ENCODE data around the gene MATN1. TPM values are rescaled to one million over a fixed set of nuclear protein-coding genes. Genes with fewer than 3 reads are reported as not detected.

The MATN1 gene
- total RNA-seq, 1 donor from 2014 or later = not detected

DNA sequence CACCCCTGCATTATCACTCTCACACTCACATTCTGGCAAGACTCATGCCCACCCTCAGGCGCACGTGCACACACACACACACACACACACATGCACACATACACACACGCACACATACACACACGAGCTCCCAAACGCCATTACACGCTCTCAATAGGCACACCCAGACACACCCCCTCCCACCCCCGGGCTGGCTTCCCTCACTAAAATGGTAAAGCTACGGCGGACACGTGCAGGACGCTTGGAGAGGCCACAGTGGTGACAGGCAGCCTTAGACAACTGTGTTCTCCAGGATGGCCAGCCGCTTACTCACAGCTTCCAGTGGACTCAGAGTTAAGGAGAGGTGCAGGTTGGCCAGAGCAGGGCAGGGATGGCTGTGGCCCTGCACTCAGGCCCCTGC, 10.1 kb downstream of the MATN1 start:
- Histone ChIP-seq H3K27ac (no peak overlapping the region), H3K4me1 (no peaks in the 10 kb centered on the region), H3K36me3 (no peaks in the 10 kb centered on the region), H3K9me3 (peaks cover 7% of the 10 kb centered on the region), H3K4me3 (no peak overlapping the region), H3K27me3 (ENCODE audit: low read depth) (peaks cover 9% of the 10 kb centered on the region)
- ATAC-seq (no peak), DNase-seq (no peak)
- intact Hi-C loops (cut with DNase I) = no loop called here
- TF ChIP-seq CTCF (IDR thresholded peaks at IDR 0.05) = no peak

DNA sequence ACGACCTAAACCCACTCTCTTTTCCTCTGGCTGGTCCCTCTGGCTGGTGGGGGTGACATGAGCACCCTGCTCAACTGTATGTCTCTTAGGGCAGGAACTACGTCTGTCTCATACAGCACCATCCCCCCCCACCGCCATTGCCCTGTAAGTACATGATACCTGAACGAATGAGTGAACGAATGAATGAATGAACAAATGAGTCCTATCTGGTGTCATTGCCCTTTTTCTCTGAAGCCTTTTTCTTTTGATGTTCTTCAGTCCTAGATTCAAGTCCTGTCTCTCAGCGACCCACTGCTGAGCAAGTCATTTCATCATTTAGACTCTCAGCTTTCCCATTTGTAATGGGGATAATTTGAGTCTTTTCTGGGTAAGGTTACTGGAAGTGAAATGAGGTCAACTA, 10.8 kb downstream of the MATN1 start:
- no peak for ATAC-seq
- H3K4me3 ChIP-seq = no peak overlapping the region
- no peak for TF ChIP-seq CTCF (IDR thresholded peaks at IDR 0.05)
- intact Hi-C loops (cut with DNase I) = no loop called here
- no peaks in the 10 kb centered on the region for H3K36me3 ChIP-seq
- H3K4me1 ChIP-seq = no peaks in the 10 kb centered on the region
- DNase-seq = no peak
- H3K27me3 ChIP-seq (ENCODE audit: low read depth) = peaks cover 14% of the 10 kb centered on the region
- H3K27ac ChIP-seq = no peak overlapping the region
- H3K9me3 ChIP-seq = peaks cover 7% of the 10 kb centered on the region

- no peak for ATAC-seq
- Histone ChIP-seq H3K4me1 (no peaks in the 10 kb centered on the region), H3K27me3 (ENCODE audit: low read depth) (peaks cover 14% of the 10 kb centered on the region), H3K4me3 (no peak overlapping the region), H3K27ac (no peak overlapping the region), H3K36me3 (no peaks in the 10 kb centered on the region), H3K9me3 (peaks cover 4% of the 10 kb centered on the region)
- intact Hi-C loops (cut with DNase I) = no loop called here
- no peak for DNase-seq
- no peak for TF ChIP-seq CTCF (IDR thresholded peaks at IDR 0.05)
These were observed 13.0 kb downstream of the MATN1 start for GRCh38 chr1:30710407-30710806.

GRCh38 chr1:30708361-30708728, 15.0 kb downstream of the MATN1 start:
- no peak for TF ChIP-seq CTCF (IDR thresholded peaks at IDR 0.05)
- no peak for ATAC-seq
- Histone ChIP-seq H3K36me3 (no peaks in the 10 kb centered on the region), H3K9me3 (no peaks in the 10 kb centered on the region), H3K4me3 (no peak overlapping the region), H3K27me3 (ENCODE audit: low read depth) (peaks cover 14% of the 10 kb centered on the region), H3K4me1 (no peaks in the 10 kb centered on the region), H3K27ac (no peak overlapping the region)
- no peak for DNase-seq
- intact Hi-C loops (cut with DNase I) = no loop called here

- Histone ChIP-seq H3K9me3 (no peaks in the 10 kb centered on the region), H3K4me1 (no peaks in the 10 kb centered on the region), H3K36me3 (no peaks in the 10 kb centered on the region), H3K27me3 (ENCODE audit: low read depth) (peaks cover 14% of the 10 kb centered on the region), H3K27ac (no peak overlapping the region), H3K4me3 (no peak overlapping the region)
- peak; percentile 65 for DNase-seq
- peak; percentile 85 to 86 for ATAC-seq
- TF ChIP-seq CTCF (IDR thresholded peaks at IDR 0.05) = peak; percentile 80
- intact Hi-C loops (cut with DNase I) = no loop called here
These were observed 15.7 kb downstream of the MATN1 start for GRCh38 chr1:30707412-30708360.

Measured in lower lobe of right lung (tissue), 2 donors.